ENCODE data around the gene CNOT6. TPM values are rescaled to one million over a fixed set of nuclear protein-coding genes. Genes with fewer than 3 reads are reported as not detected.

CNOT6 gene
- total RNA-seq, 4 donors from 2014 or later = 11.3 to 15.1 (median 13.2) TPM

GRCh38 chr5:180467989-180468731 is 26.0 kb upstream of the CNOT6 start:
- DNase-seq (ENCODE audit: low spot score) (no peak), ATAC-seq (ENCODE audit: low FRiP score) (peak; percentile 24)
- no peak for TF ChIP-seq CTCF (IDR thresholded peaks at IDR 0.05)

GRCh38 chr5:180468732-180469585 is 25.2 kb upstream of the CNOT6 start:
- TF ChIP-seq CTCF (IDR thresholded peaks at IDR 0.05) = no peak
- no peak for DNase-seq (ENCODE audit: low spot score)
- ATAC-seq (ENCODE audit: low FRiP score) = no peak

- DNase-seq (ENCODE audit: low spot score) (no peak), ATAC-seq (ENCODE audit: low FRiP score) (no peak)
- TF ChIP-seq CTCF (IDR thresholded peaks at IDR 0.05) = no peak
Measured at GRCh38 chr5:180469586-180469865, 24.7 kb upstream of the CNOT6 start.

- no peak for TF ChIP-seq CTCF (IDR thresholded peaks at IDR 0.05)
Measured at GRCh38 chr5:180469866-180470265, 24.3 kb upstream of the CNOT6 start.

GRCh38 chr5:180470361-180470760 is 23.8 kb upstream of the CNOT6 start:
- ATAC-seq (ENCODE audit: low FRiP score) (no peak), DNase-seq (ENCODE audit: low spot score) (no peak)
- no peak for TF ChIP-seq CTCF (IDR thresholded peaks at IDR 0.05)

More at GRCh38 chr5:180469866-180470265, 24.3 kb upstream of the CNOT6 start:
- ATAC-seq (ENCODE audit: low FRiP score) (no peak), DNase-seq (ENCODE audit: low spot score) (no peak)

GRCh38 chr5:180470966-180471582 is 23.1 kb upstream of the CNOT6 start:
- DNase-seq (ENCODE audit: low spot score) (no peak), ATAC-seq (ENCODE audit: low FRiP score) (peak; percentile 57)
- TF ChIP-seq CTCF (IDR thresholded peaks at IDR 0.05) = peak in 2 of 3 donors; percentile 42 to 60
